ENCODE measurements around the gene TAGLN2.
A peak's percentile ranks its signal among the peaks of the same experiment; 100 is the strongest.
"Not testable (repeated sequence)": the region's sequence is repeated elsewhere in the genome, so short reads cannot be mapped to it uniquely, and the experiment has no call there.

The TAGLN2 gene

DNA sequence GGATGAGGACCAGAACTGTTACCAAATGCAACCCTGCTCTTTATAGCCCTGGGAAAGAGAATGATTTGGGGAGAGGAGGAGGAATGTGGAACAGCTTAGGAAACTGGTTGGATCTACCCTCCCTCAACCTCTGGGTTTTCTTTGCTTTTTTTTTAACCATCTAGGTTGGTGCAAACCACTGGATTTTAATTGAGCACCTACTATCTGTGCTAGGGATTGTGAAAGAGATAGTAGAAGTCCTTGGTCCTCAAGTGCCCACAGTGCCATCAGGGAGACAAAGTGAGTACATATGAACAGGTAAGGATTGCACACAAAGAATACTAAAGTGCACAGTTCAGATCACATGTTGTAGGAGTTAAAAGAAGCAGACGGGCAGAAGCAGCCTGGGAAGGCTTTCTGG lies 4.7 kb downstream of the TAGLN2 start:
- no peak for DNase-seq

DNA sequence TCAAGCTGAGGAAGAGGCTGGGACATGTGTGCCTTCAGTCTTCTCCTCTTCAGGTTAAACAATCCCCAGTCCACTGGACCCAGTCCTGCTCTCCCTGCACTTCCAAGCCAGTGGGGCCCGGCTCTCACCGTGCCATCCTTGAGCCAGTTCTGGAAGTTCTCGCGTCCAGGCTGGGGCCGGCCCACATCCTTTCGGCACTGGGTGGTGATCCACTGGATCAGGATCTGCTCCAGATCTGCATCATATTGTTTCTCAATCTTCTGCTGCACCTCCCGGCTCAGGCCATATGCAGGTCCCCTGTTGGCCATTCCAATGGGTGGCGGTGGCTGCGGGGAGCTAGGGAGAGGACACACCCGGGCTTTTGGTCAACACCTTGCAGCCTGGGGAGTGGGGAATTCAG lies 5.1 kb downstream of the TAGLN2 start:
- no peak for DNase-seq

DNA sequence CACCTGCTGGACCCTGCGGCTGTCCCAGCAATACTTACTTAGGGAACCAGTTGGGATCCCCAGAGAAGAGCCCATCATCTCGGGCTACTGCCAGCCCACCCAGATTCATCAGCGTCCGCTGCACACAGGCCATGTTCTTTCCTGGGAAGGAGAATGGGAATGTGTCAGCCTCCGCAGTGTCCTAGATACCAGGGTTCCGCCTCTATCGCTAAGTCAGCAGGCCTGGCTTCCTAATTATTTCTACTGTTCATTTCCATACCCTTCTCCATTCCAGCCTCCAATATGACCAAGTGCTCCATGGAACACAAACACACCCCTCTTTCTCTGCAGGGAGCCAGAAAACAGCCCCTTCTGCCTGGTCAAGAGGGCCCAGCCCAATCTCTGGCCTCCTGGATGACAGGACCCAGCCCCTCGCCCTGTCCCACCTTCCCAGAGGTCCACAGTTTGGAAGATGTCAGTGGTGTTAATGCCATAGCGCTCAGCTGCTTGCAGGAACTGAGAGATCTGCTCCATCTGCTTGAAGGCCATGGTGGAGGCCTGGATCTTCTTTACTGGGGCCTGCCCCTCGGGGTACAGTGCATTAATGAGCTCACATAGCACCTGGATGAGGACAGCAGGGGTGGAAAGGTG lies 6.0 kb downstream of the TAGLN2 start:
- DNase-seq, result no peak

DNA sequence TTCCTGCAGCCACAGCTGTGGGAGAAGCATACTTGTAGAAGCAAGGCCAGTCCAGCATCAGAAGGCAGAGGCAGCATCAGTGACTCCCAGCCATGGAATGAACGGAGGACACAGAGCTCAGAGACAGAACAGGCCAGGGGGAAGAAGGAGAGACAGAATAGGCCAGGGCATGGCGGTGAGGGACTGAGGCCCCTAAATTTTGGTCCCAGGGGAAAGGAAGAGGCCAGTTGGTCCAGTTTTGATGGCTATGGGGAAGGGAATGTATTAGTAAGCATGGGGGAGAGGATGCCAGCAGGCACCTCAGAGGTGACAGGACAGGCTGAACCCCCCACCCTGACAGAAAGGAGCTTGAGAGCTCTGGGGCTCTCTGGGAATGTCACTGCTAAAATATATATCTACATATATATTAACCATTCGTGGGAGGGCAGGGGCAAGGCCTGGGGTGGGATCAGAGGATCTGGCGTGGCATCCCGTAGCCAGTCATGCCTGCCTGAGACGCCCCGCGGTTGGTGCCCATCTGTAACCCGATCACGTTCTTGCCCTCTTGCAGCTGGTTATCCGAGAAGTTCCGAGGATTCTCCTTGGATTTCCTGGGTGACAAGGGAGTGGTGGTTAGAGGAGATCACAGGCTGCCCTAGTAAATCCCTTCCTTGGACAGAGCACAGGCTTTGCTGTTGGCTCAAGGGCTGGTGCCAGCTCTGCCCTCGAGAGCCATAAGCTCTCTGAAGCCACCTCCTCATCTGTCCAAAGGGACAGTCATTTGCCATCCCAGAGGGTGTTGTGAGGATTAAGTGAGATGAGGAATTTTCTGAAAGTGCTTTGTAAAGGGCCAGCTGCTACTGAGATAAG lies 6.7 kb downstream of the TAGLN2 start:
- no peak for DNase-seq

DNA sequence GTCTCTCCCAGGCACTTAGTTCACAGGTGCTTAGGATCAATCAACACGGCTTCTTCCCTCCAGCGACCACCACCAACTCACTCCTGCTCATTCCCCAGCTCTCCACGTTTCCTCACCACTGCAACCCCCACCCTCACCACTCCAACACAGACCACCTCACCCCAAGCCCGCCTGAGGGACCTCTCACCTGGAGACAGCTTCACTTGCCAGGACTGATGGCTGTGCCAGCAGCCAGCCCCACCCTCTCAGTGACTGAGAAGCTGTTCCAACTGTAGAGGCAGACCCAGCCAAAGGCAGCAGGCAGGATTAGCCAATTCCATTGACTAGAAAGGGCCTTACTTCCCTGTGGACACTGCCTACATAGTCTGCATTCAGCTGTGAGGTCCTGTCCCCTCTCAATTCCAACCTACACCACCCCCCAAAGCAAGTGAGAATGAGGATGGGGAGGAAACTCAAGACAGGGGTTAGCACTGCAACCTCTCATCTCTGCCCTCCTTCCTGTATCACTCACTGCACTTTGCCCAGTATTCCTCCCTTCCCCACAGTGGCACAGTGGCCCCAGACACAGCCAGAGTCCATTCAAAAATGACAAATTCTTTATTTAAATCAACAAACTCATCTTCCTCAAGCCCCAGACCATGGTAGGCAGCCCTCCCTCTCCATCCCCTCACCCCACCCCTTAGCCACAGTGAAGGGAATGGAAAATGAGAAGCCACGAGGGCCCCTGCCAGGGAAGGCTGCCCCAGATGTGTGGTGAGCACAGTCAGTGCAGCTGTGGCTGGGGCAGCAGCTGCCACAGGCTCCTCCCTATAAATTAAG lies 7.6 kb downstream of the TAGLN2 start:
- DNase-seq, result no peak

DNA sequence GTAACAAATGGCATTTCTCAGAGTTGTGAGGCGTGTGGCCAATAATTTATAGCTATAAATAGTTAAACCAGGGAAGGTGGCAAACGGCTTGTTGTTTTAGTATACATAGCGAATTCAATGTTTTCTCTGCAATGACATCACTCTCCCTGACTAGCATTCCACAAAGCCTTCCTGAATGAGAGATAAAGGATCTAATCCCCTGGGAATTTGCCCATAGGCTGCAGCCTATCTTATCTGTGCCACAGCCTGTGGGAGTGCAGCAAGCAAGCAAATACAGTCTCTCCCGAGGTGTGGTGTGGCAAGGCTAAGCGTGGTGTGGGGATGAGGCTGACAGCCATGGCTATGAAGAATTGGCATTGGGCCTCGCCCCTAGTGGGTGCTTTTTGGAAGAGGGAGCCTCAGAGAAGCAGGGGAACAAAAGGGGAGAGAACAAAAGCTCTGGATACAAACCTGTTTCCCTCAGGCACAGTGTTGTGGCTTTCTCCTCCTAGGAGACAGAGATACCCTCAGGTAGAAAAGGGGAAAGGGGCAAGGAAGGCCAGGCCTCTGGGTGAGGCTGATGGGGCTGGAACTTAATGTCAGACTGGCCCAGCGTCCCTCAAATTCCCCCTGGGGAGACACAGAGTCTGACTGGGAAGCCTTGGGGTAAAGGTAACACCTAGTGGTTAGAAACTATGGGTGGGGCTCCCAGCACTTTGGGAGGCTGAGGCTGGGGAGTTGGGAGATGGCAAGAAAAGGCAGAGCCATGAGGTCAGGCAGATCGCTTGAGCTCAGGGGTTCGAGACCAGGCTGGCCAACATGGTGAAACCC lies 8.9 kb downstream of the TAGLN2 start:
- peak; percentile 88 for DNase-seq

DNA sequence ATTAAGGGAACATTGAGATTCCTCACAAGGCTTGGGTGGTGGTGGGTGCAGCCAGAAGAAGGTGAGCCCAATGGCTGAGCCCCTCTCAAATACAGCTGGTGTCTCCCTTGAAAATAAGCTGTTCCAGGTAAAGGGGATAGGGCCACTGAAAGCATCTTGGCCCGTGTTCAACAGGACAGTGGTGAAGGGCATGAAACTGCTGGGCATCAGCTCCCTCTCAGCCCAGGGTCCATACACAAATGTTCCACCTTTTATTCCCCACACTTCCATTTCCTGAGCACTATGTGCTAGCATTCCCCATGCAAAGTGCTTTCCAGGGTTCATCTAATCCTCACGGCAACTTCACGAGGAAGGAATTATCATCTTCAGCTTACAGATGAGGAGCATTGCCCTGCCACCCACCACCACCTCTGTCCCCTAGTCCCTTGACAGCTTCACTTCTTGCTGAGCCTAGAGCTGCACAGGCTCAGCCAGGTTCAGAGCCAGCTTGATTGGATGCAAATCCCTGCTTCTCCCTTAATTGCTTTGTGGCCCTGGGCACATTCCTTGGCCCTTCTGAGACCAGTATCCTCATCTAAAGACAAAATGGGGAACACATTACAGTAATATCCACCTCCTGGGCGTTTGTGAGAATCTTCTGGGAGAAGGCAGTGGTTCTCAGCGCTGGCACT lies 9.6 kb downstream of the TAGLN2 start:
- peak; percentile 88 for DNase-seq

DNA sequence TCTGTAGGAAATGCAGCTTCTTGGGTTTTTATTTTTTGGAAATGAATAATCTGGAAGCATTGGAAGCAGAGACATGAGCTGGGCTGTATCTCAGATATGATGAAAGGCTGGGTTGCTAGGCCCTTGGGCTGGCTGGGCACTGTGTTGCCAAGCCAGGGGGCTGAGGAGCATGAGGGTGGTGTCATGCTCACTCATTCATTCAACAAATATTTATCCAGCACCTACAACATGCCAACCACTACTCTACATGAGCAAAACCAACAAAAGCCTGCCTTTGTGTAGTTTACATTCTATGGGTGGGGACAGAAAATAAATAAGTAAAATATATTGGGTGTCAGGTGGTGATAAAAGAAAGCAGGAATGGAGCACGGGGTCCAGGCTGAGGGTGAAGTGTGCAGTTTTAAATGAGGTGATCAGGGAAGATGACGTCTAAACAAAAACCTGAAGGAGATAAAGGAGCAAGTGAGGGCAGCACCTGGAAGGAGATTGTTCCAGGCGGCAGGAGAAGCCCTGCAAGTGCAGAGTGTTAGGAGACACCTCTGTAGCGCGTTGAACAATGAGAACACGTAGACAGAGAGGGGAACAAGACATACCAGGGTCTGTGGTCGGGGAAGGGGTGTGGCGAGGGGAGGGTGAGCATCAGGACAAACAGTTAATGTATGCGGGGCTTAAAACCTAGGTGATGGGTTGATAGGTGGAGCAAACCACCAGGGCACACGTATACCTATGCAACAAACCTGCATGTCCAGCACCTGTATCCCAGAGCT lies 10.9 kb downstream of the TAGLN2 start:
- DNase-seq, result no peak

DNA sequence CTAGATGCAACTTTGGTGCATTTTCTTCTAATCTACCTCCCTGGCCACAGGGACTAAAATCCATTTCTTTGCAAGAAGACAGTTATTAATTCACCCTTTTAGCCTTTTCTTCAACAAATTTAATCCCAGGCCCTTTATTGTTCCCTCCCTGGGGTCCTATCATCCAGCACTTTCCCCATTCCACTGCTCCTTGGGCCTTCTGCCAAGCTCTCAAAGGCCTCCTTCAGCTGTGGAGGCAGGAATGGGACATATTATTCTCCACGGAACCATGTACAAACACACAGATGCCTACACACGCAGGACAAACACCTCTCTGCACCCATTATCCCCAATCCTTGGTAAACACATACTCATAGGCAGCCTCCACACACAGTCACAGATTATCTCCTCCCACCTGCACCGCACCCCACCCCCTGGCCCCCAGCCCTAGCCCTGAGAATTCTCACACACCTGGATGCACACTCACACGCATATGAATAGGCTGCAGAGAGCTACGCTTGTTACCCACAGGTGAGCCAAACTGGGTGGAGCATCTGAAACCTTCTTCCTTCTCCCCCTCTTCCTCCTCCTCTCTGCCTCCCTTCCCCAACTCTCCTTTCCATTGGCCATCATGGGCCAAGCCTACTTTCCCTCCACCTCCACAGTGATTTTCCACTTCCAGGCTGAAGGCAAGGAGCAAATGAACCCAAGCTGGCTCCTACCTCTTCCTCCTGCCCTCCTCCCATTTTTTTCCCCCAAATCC lies 11.7 kb downstream of the TAGLN2 start:
- DNase-seq, result no peak

DNA sequence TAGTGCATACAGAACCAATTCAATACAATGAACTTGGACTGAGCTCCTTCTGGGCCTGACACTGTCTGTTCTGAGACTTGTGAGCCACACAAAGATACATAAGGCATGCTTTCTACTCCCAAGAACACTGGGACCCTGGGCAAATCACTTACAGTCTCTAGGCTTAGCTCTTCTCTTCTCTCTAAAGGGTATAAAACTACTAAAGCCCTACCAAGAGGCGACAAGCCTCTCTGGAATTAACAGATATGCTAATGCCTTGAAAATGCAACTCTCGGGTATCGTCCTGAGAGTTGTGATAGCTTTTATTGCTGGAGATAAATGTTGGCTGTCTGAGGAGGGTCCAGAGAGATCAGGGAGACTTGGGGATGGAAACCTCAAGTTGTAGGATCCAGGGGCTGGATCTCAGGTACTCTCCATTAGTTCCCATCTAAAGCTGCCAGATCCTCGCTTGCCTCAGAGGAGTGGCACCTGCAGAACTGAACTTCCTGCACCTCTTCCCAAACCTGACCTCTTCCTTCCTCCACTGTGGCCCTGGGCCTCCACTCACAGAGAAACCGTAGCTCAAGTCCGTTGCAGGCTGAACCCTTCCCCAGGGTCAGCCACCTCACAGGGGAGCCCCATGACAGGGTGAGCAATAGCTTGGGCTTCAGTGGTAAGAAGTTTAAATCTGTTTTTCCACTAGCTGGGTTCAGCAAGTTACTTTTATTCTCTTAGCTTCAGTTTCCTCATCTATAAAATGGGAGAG lies 13.8 kb downstream of the TAGLN2 start:
- DNase-seq, result no peak

DNA sequence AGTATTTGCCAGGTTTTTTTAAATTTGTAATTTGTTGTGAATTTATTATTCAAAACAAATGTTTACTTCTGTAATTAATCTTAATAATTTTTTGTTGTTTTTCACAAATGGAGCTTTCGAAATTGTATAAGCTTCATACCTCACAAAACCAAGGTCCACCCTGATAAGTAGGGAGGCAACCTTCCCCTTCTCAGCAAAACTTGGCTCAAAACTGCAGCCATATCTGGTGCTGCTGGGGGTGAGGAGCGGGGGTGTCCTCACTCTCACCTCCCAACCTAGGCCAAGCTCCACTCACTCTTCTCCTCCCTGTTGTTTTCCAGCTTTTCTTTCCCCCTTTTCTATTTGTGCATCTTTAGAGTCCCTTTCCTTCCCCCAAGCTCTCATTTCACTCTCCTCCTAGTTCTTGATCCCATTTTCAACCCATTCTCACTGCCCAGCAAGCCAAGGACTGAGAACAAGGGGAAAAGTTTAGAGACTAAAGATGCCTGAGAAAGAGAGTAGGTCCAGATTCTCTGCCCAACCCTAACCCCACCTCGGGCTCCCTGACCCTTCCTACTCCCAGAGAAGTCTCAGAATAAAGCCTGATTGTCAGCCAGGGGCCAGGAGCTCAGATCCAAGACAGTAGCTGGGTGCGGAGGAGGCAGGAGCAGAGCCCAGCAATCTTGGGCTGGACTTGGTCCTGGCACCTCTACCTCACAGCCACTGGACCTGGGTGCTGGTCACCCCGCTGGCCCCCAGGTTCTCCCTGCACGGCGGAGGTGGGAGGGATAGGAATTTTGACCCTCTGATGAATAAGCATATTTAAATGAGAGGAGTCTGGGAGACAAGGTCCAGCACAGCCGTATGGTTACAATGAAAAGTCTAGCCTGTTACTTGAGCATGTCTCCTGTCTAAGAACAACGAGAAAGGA lies 17.0 kb downstream of the TAGLN2 start:
- DNase-seq, result no peak

DNA sequence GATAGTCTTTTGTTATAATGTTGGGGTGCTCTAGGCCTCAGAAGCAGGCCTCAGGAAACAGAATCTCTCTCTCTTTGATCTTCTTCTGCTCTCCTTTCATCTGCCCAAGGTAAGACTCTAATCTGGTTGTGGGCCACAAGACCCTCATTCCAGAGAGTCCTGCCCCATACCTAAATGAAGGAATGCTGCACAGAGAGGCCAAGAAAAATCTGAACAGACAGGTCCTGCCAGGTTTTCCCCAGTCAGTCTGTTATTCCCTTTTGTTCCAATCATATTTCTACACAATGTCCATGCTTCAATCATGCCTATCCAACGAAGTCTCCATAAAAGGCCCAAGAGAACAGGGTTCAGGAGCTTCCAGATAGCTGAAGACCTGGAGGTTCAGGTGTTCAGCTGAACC lies 18.3 kb downstream of the TAGLN2 start:
- DNase-seq, result no peak

DNA sequence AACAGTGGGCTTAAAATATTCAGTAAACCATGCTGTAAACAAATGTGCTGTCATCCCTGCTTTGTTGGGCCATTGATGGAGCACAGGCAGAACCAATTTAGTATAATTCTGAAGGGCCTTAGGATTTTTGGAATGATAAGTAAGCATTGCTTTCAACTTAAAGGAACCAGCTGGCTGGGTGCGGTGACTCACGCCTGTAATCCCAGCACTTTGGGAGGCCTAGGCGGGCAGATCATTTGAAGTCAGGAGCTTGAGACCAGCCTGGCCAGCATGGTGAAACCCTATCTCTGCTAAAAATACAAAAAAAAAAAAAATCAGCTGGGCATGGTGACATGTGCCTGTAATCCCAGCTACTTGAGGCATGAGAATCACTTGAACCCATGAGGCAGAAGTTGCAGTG lies 21.3 kb downstream of the TAGLN2 start:
- not testable (repeated sequence) for DNase-seq

DNA sequence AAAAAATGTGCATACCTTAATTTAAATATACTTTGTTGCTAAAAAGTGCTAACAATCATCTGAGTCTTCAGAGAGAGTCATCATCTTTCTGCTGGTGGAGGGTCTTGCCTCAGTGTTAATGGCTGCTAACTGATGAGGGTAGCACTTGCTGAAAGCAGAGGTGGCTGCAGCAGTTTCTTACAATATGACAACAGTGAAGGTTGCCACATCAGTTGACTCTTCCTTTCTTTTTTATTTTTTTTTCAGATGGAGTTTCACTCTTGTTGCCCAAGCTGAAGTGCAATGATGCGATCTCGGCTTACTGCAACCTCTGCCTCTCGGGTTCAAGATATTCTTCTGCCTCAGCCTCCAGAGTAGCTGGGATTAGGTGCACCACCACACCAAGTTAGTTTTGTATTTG lies 22.8 kb downstream of the TAGLN2 start:
- DNase-seq, result no peak

DNA sequence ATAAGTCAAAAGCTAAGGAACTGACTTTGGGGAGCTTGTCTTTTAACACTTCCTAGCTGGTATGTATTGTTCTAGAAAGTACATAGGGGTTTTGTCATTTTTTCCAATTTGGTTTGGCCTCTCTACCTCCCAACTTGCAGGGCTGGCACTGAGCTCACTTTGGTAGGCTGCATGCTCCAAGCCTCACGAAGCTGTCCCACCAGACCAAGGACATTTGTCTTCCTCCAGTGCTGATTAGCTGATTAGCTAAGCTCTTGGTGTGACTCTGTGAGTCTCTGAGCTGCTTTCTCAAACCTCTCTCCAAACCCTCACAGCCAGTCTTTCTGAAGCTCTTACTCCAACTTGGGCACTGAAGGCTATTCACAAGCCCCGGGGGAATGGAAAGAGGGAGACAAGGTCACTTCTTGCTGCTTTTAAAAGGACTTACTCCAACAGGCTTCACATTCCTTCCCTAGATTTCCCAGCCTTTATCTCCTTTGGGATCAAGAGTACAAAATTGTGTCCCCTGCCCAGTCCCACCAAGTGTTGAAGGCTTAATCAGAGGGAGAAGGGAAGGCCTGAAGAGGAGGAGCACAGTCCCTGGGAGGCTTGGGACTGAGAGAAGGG lies 24.4 kb downstream of the TAGLN2 start:
- no peak for DNase-seq

DNA sequence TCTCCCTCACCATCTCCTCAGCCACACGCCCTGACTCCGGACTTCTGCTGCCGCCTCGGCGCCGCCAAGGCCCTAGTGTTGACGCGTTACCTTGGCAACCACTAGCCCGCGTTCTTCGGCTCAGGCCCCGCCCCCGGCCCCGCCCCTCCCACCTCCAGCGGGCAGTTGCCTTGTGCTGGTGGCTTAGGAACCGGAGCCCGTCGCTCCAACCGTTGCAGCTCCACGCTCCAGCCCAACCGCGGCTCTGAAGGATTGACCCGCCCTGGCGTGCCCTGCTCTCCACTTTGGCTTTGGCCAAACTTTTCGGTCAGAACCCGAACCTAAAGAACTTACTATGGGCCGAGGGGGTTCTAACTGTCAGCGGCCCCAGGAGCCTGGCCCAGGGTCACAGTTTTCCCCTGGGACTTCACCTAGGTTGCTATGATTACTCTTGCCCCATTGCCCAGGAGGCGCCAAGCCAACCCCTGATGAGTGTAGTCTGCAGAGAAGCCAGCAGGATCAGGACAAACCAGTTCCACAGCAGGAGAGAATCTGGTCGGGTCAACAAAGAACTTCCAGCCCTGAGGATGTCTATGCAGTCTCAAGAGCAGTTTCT lies 25.1 kb downstream of the TAGLN2 start, which contains the start of gene CFAP45:
TSS of gene CFAP45 (minus strand) at position 80 of the 595 bp plus-strand sequence. CDS start at position 13, 67 bp downstream.
- peak; percentile 93 for DNase-seq

DNA sequence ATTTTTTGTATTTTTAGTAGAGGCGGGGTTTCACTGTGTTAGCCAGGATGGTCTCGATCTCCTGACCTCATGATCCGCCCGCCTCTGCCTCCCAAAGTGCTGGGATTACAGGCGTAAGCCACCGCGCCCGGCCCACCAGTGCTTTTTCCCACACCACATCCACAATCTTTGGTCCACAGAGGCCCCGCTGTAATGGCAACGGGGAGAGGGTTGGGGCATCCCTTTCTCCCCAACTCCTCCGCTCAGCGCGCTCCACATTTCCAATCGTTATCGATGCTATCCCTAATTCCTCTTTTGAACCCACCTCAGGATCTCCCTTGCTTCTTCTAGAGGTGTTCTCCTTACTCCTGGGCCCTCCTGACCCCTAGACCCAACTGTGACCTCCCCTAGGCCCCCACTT lies 25.7 kb downstream of the TAGLN2 start:
- DNase-seq, result not testable (repeated sequence)

DNA sequence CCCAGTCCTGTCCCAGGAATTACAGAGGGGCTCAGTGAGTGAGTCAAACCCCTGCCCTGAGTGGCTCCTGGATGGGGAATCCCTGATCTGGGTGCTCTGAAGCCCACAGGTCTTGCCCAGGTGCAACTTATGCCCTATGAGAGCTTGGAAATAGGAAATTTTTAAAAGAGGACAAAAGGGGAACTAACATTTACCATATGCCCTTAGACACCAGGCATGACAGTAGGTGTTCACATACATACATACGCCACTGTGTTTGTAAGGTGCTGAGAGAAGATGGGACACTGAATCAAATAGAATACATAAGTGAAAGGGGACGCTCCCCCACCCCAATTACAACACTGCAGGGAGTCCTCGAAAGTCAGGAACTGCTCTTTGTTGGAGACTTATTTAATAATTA lies 26.8 kb downstream of the TAGLN2 start:
- DNase-seq, result no peak
